Thyroid gland (tissue), 4 donors: ENCODE measurements around the gene TAS1R3.

Experiments used
- CTCF ChIP-seq, 6 experiments: fragments of 200-600 bp in 3 of 6; fragments of 450-650 bp in 3 of 6; sonication (generic) in 3 of 6; IDR thresholded peaks; one replicate each; pipeline ENCODE4 v1.5.1; 2016 to 2019; ENCODE audit warnings: antibody characterized with exemption in 6 of 6, mild to moderate bottlenecking in 2 of 6, inconsistent platforms in 1 of 6, moderate library complexity in 1 of 6
- POLR2A ChIP-seq, 2 donors: fragments of 450-650 bp; IDR thresholded peaks; one replicate each; pipeline ENCODE4 v1.6.1; 2017; ENCODE audit warnings: antibody characterized with exemption in 2 of 2, mild to moderate bottlenecking in 2 of 2, moderate library complexity in 1 of 2

- TF ChIP-seq CTCF (IDR thresholded peaks at IDR 0.05) (no peak), POLR2A (IDR thresholded peaks at IDR 0.05) (no peak)
Observed at GRCh38 chr1:1365875-1366698, 35.0 kb downstream of the TAS1R3 start.
